ENCODE measurements around the gene ACP7.
A peak's percentile ranks its signal among the peaks of the same experiment; 100 is the strongest.

The ACP7 gene

DNA sequence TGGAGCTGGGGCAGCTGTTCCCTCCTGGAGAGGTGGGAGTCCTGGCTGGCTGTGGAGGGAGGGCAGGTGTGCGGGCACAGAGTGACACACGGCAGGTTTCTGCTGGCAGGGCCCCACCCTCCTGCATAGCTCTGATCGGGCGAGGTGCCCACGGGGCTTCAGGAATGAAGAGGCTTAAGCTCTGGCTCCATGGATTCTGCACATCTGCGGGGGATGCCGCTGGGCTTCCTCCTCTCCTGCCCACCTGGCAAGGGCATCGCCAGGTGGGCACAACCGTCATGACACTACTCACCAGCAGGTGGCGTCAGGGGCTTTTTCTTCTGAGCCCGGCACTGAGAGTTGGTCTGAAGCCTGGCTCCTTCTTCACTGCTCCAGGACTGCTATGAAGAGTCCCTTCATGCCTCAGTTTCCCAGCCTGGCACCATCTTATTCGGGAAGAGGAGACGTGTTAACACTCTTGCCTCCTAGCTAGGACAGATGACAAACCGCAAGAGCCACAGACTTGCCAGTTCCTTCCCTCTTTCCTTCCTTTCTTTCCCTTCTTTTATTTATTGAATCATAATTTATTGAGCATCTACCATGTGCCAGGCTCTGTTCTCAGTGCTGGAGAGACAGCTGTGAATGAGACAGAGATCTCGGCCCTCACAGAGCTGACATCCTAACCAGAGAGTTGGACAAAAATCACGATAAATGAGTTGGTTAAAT, 26.2 kb downstream of the ACP7 start:
- Histone ChIP-seq H2AFZ (ENCODE audit: low read depth, low read length) (no peak overlapping the region), H3K9ac (ENCODE audit: low read depth, low read length) (no peak overlapping the region), H3K79me2 (ENCODE audit: insufficient read depth, low read length) (no peaks in the 10 kb centered on the region), H3K27me3 (ENCODE audit: insufficient read depth, low read length, poor library complexity) (no peaks in the 10 kb centered on the region), H3K4me1 (ENCODE audit: insufficient read depth, low read length) (no peaks in the 10 kb centered on the region), H3K36me3 (ENCODE audit: insufficient read depth, low read length) (no peaks in the 10 kb centered on the region), H4K20me1 (ENCODE audit: insufficient read depth, low read length) (no peaks in the 10 kb centered on the region; the same call in 1 of the 2 replicates), H3K9me3 (ENCODE audit: insufficient read depth, low read length, severe bottlenecking) (no peaks in the 10 kb centered on the region), H3K4me2 (ENCODE audit: insufficient read depth, low read length) (no peak overlapping the region), H3K4me3 (ENCODE audit: low read depth in 1 of 2, low read length in 2 of 2) (no peak overlapping the region), H3K27ac (ENCODE audit: low read length) (no peak overlapping the region)
- DNase-seq, result peak; percentile 71
- no peak for TF ChIP-seq EZH2 (IDR thresholded peaks at IDR 0.05; ENCODE audit: borderline replicate concordance, low read depth, low read length, severe bottlenecking)
- TF ChIP-seq, protein P1, sequence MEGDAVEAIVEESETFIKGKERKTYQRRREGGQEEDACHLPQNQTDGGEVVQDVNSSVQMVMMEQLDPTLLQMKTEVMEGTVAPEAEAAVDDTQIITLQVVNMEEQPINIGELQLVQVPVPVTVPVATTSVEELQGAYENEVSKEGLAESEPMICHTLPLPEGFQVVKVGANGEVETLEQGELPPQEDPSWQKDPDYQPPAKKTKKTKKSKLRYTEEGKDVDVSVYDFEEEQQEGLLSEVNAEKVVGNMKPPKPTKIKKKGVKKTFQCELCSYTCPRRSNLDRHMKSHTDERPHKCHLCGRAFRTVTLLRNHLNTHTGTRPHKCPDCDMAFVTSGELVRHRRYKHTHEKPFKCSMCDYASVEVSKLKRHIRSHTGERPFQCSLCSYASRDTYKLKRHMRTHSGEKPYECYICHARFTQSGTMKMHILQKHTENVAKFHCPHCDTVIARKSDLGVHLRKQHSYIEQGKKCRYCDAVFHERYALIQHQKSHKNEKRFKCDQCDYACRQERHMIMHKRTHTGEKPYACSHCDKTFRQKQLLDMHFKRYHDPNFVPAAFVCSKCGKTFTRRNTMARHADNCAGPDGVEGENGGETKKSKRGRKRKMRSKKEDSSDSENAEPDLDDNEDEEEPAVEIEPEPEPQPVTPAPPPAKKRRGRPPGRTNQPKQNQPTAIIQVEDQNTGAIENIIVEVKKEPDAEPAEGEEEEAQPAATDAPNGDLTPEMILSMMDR (IDR thresholded peaks at IDR 0.05; ENCODE audit: borderline replicate concordance, extremely low read depth, low read length, poor library complexity, severe bottlenecking), result peak; percentile 86
- peak; percentile 88 for ATAC-seq (ENCODE audit: insufficient read depth, low read depth)

DNA sequence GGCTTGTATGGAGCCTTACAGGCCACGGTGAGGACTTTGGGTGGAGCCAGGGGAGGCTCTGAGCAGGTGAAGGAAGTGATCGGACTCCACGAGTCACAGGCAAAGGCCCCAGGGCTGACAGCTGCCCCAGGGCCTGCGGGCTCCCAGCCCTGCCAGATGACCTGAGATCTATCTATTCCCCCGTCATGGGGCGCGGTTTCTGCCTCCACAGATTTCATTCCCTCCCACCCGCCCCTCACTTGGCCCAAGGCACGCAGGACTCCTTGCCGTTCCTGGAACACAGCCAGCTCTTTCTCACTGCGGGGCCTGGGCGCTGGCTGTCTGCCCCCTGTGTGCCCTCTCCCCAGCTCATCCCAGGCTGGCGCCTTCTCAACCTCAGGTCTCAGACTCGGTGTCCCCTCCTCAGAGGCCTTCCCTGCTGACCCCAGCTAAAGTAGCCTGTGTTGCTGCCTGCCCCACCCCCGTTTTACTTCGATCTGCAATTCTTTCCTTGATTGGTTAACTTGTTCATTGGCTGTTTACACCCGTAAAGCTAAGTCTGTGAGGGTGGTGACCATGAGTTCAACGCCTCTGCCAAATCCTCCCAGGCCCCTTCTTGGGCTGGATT, 27.5 kb downstream of the ACP7 start:
- TF ChIP-seq, protein P1 (IDR thresholded peaks at IDR 0.05; ENCODE audit: borderline replicate concordance, extremely low read depth, low read length, poor library complexity, severe bottlenecking), result no peak
- TF ChIP-seq EZH2 (IDR thresholded peaks at IDR 0.05; ENCODE audit: borderline replicate concordance, low read depth, low read length, severe bottlenecking), result no peak
- Histone ChIP-seq H3K4me2 (ENCODE audit: insufficient read depth, low read length) (no peak overlapping the region), H3K27ac (ENCODE audit: low read length) (no peak overlapping the region), H4K20me1 (ENCODE audit: insufficient read depth, low read length) (no peaks in the 10 kb centered on the region; the same call in 1 of the 2 replicates), H3K27me3 (ENCODE audit: insufficient read depth, low read length, poor library complexity) (no peaks in the 10 kb centered on the region), H3K9me3 (ENCODE audit: insufficient read depth, low read length, severe bottlenecking) (no peaks in the 10 kb centered on the region), H3K4me3 (ENCODE audit: low read depth in 1 of 2, low read length in 2 of 2) (no peak overlapping the region), H3K79me2 (ENCODE audit: insufficient read depth, low read length) (no peaks in the 10 kb centered on the region), H3K9ac (ENCODE audit: low read depth, low read length) (no peak overlapping the region), H3K36me3 (ENCODE audit: insufficient read depth, low read length) (no peaks in the 10 kb centered on the region), H3K4me1 (ENCODE audit: insufficient read depth, low read length) (no peaks in the 10 kb centered on the region), H2AFZ (ENCODE audit: low read depth, low read length) (no peak overlapping the region)
- ATAC-seq (ENCODE audit: insufficient read depth, low read depth), result no peak
- DNase-seq, result no peak

DNA sequence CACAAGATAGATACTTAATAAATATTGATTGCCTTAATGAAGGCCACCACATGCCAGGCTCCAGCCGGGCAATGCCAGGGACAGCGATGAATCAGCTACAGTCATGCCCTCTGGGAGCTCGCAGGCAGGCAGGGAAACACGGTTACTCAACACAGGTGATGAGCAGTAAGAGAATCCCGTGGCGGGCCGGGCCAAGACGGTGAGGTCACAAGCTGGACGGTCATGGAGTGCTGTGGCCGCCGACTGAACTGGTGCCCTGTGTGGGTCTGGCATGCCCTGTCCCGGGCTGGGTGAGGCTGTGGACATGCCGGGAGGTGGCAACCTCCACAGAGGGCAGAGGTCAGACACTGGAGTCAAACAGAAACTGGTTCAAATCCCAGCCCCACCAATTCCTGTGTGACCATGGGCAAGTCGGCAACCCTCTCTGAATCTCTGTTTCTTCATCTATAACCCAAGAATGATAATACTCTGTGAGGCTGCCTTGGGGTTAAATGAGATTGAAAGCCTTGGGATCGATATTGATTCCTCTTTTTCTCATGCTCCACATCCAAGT, 28.2 kb downstream of the ACP7 start:
- ATAC-seq (ENCODE audit: insufficient read depth, low read depth) (no peak), DNase-seq (no peak)
- no peak overlapping the region for H3K27ac ChIP-seq (ENCODE audit: low read length)
- no peak overlapping the region for H2AFZ ChIP-seq (ENCODE audit: low read depth, low read length)
- H3K4me3 ChIP-seq (ENCODE audit: low read depth in 1 of 2, low read length in 2 of 2), result no peak overlapping the region
- no peaks in the 10 kb centered on the region for H3K4me1 ChIP-seq (ENCODE audit: insufficient read depth, low read length)
- H3K27me3 ChIP-seq (ENCODE audit: insufficient read depth, low read length, poor library complexity), result no peaks in the 10 kb centered on the region
- no peak overlapping the region for H3K4me2 ChIP-seq (ENCODE audit: insufficient read depth, low read length)
- no peak overlapping the region for H3K9ac ChIP-seq (ENCODE audit: low read depth, low read length)
- H4K20me1 ChIP-seq (ENCODE audit: insufficient read depth, low read length), result no peaks in the 10 kb centered on the region; the same call in 1 of the 2 replicates
- no peak for TF ChIP-seq EZH2 (IDR thresholded peaks at IDR 0.05; ENCODE audit: borderline replicate concordance, low read depth, low read length, severe bottlenecking)
- TF ChIP-seq, protein P1 (IDR thresholded peaks at IDR 0.05; ENCODE audit: borderline replicate concordance, extremely low read depth, low read length, poor library complexity, severe bottlenecking), result no peak
- no peaks in the 10 kb centered on the region for H3K9me3 ChIP-seq (ENCODE audit: insufficient read depth, low read length, severe bottlenecking)
- H3K36me3 ChIP-seq (ENCODE audit: insufficient read depth, low read length), result no peaks in the 10 kb centered on the region
- no peaks in the 10 kb centered on the region for H3K79me2 ChIP-seq (ENCODE audit: insufficient read depth, low read length)
